ENCODE measurements around the gene GJC2.

The GJC2 gene

GRCh38 chr1:228176461-228177182 lies 26.9 kb downstream of the GJC2 start:
- Histone ChIP-seq H3K9ac (ENCODE audit: low read length) (no peak overlapping the region), H4K20me1 (ENCODE audit: insufficient read depth, low read length) (no peaks in the 10 kb centered on the region), H3F3A (ENCODE audit: insufficient read depth, low read length) (no peaks in the 10 kb centered on the region), H3K79me2 (ENCODE audit: low read length) (peaks cover 10% of the 10 kb centered on the region; the same call in 1 of the 2 replicates), H2AFZ (ENCODE audit: low read length) (no peak overlapping the region), H3K9me2 (replicated peaks; ENCODE audit: insufficient read depth, low read length) (no peaks in the 10 kb centered on the region), H3K4me2 (ENCODE audit: low read depth, low read length) (no peak overlapping the region), H3K27me3 (replicated peaks; ENCODE audit: insufficient read depth, low read length) (no peaks in the 10 kb centered on the region), H3K27ac (ENCODE audit: low read length) (no peak overlapping the region), H3K9me3 (replicated peaks; ENCODE audit: insufficient read depth, low read length) (no peaks in the 10 kb centered on the region), H3K4me3 (ENCODE audit: low read length) (no peak overlapping the region), H3K36me3 (replicated peaks; ENCODE audit: insufficient read depth, low read length) (no peaks in the 10 kb centered on the region), H3K4me1 (ENCODE audit: low read length) (no peaks in the 10 kb centered on the region)
- TF ChIP-seq EZH2phosphoT487 (IDR thresholded peaks at IDR 0.05; ENCODE audit: low read length) (no peak), EZH2 (optimal IDR thresholded peaks at IDR 0.05; ENCODE audit: low read depth, low read length) (no peak), CTCF (IDR thresholded peaks at IDR 0.05; ENCODE audit: low read length) (no peak)
- no peak for DNase-seq

GRCh38 chr1:228177183-228177475 lies 27.4 kb downstream of the GJC2 start:
- no peaks in the 10 kb centered on the region for H3K9me3 ChIP-seq (replicated peaks; ENCODE audit: insufficient read depth, low read length)
- H4K20me1 ChIP-seq (ENCODE audit: insufficient read depth, low read length) = no peaks in the 10 kb centered on the region
- DNase-seq = no peak
- H3K9me2 ChIP-seq (replicated peaks; ENCODE audit: insufficient read depth, low read length) = no peaks in the 10 kb centered on the region
- H2AFZ ChIP-seq (ENCODE audit: low read length) = no peak overlapping the region
- H3K79me2 ChIP-seq (ENCODE audit: low read length) = 0 out of 2 replicates have a peak, but pooled peaks cover 8% of the 10 kb centered on the region
- H3K4me1 ChIP-seq (ENCODE audit: low read length) = no peaks in the 10 kb centered on the region
- no peak for TF ChIP-seq EZH2phosphoT487 (IDR thresholded peaks at IDR 0.05; ENCODE audit: low read length)
- no peak for TF ChIP-seq EZH2 (optimal IDR thresholded peaks at IDR 0.05; ENCODE audit: low read depth, low read length)
- TF ChIP-seq CTCF (IDR thresholded peaks at IDR 0.05; ENCODE audit: low read length) = no peak
- H3K27me3 ChIP-seq (replicated peaks; ENCODE audit: insufficient read depth, low read length) = no peaks in the 10 kb centered on the region
- no peak overlapping the region for H3K27ac ChIP-seq (ENCODE audit: low read length)
- H3K36me3 ChIP-seq (replicated peaks; ENCODE audit: insufficient read depth, low read length) = no peaks in the 10 kb centered on the region
- no peak overlapping the region for H3K4me2 ChIP-seq (ENCODE audit: low read depth, low read length)
- no peak overlapping the region for H3K4me3 ChIP-seq (ENCODE audit: low read length)
- H3K9ac ChIP-seq (ENCODE audit: low read length) = no peak overlapping the region
- H3F3A ChIP-seq (ENCODE audit: insufficient read depth, low read length) = no peaks in the 10 kb centered on the region

GRCh38 chr1:228177721-228178710 lies 28.3 kb downstream of the GJC2 start:
- H4K20me1 ChIP-seq (ENCODE audit: insufficient read depth, low read length) = no peaks in the 10 kb centered on the region
- H2AFZ ChIP-seq (ENCODE audit: low read length) = no peak overlapping the region
- no peaks in the 10 kb centered on the region for H3K9me2 ChIP-seq (replicated peaks; ENCODE audit: insufficient read depth, low read length)
- no peak for DNase-seq
- H3K9ac ChIP-seq (ENCODE audit: low read length) = no peak overlapping the region
- H3K4me1 ChIP-seq (ENCODE audit: low read length) = no peaks in the 10 kb centered on the region
- 0 out of 2 replicates have a peak, but pooled peaks cover 5% of the 10 kb centered on the region for H3K79me2 ChIP-seq (ENCODE audit: low read length)
- H3K4me2 ChIP-seq (ENCODE audit: low read depth, low read length) = no peak overlapping the region
- H3K4me3 ChIP-seq (ENCODE audit: low read length) = no peak overlapping the region
- H3K9me3 ChIP-seq (replicated peaks; ENCODE audit: insufficient read depth, low read length) = no peaks in the 10 kb centered on the region
- H3K27me3 ChIP-seq (replicated peaks; ENCODE audit: insufficient read depth, low read length) = no peaks in the 10 kb centered on the region
- no peaks in the 10 kb centered on the region for H3F3A ChIP-seq (ENCODE audit: insufficient read depth, low read length)
- H3K36me3 ChIP-seq (replicated peaks; ENCODE audit: insufficient read depth, low read length) = no peaks in the 10 kb centered on the region
- TF ChIP-seq CTCF (IDR thresholded peaks at IDR 0.05; ENCODE audit: low read length) (no peak), EZH2 (optimal IDR thresholded peaks at IDR 0.05; ENCODE audit: low read depth, low read length) (no peak), EZH2phosphoT487 (IDR thresholded peaks at IDR 0.05; ENCODE audit: low read length) (no peak)
- H3K27ac ChIP-seq (ENCODE audit: low read length) = no peak overlapping the region
